Stomach (tissue), 9 donors: Measurements from ENCODE around the gene MIS18BP1. TPM values are rescaled to one million over a fixed set of nuclear protein-coding genes. Genes with fewer than 3 reads are reported as not detected.

Source experiments
- DNase-seq, 2 donors: peaks; one replicate each; pipeline versions ENCODE4 v3.0.0 to v3.0.0-alpha.2; 2013 to 2019
- H3K27ac ChIP-seq, 5 donors: fragments of 200-600 bp in 4 of 5; sonication (generic) in 4 of 5; one replicate each; pipeline ENCODE4 v1.5.1; 2013 to 2019; ENCODE audit warnings: mild to moderate bottlenecking in 1 of 5, moderate library complexity in 1 of 5
- H3K27me3 ChIP-seq, 3 donors: fragments of 200-600 bp; sonication (generic); one replicate each; pipeline ENCODE4 v1.5.1; 2017 to 2019; ENCODE audit warnings: mixed run types in 1 of 3
- H3K36me3 ChIP-seq, 4 donors: fragments of 200-600 bp; sonication (generic); 1 replicate in 3 of 4; 2 replicates in 1 of 4; pipeline ENCODE4 v1.5.1; 2016 to 2019
- H3K4me1 ChIP-seq, 4 donors: fragments of 200-600 bp; sonication (generic); one replicate each; pipeline ENCODE4 v1.5.1; 2016 to 2019
- H3K4me3 ChIP-seq, 4 donors: fragments of 200-600 bp; sonication (generic) in 3 of 4; one replicate each; pipeline ENCODE4 v1.5.1; 2016 to 2019; ENCODE audit warnings: mild to moderate bottlenecking in 1 of 4
- H3K9me3 ChIP-seq, 4 donors: fragments of 200-600 bp; sonication (generic); one replicate each; pipeline ENCODE4 v1.5.1; 2016 to 2019
- CTCF ChIP-seq, 7 experiments: fragments of 450-650 bp in 4 of 7; fragments of 200-600 bp in 3 of 7; sonication (generic) in 3 of 7; IDR thresholded peaks; one replicate each; pipeline ENCODE4 v1.5.1; 2016 to 2019; ENCODE audit warnings: antibody characterized with exemption in 7 of 7, control low read depth in 2 of 7, mild to moderate bottlenecking in 1 of 7
- EP300 ChIP-seq: sonication (generic); formaldehyde crosslinking; IDR thresholded peaks from one replicate; pipeline ENCODE4 v1.6.1; 2017; ENCODE audit warnings: antibody characterized with exemption
- POLR2A ChIP-seq, 4 donors: fragments of 450-650 bp; IDR thresholded peaks; one replicate each; pipeline ENCODE4 v1.6.1; 2016; ENCODE audit warnings: antibody characterized with exemption in 4 of 4, control low read depth in 2 of 4, mild to moderate bottlenecking in 1 of 4, moderate library complexity in 1 of 4
- POLR2AphosphoS5 ChIP-seq, 3 donors: sonication (generic); formaldehyde crosslinking; IDR thresholded peaks; one replicate each; pipeline ENCODE4 v1.6.1; 2016; ENCODE audit warnings: antibody characterized with exemption in 3 of 3
- WGBS, 5 donors: extraction: QIAGEN DNeasy Blood & Tissue Kit in 3 of 5; methylation state at CpG; one replicate each; pipeline versions ENCODE4 v1.1.5 to v1.1.7; 2013 to 2018; 5-methylcytosine and 5-hydroxymethylcytosine counted together
- intact Hi-C: fragments of 100-400 bp; cut with DNase I; formaldehyde crosslinking; loops from one replicate; pipeline ENCODE4 v1.15.1; 2023; ENCODE audit warnings: low total_unique reads
- polyA plus RNA-seq, 3 donors: library from polyadenylated mRNA; stranded (reverse); fragments of 200-250 nt; gene quantifications; one replicate each; pipeline ENCODE4 v1.2.3, GENCODE V29; 2013
- total RNA-seq, 5 donors: library from RNA; depleted of rRNA; stranded (reverse); fragments of >200 nt; gene quantifications; one replicate each; pipeline versions ENCODE4 v1.1.0 to v1.2.3, GENCODE V29; 2014 to 2016
- donor health status: healthy with polysubstance abuse.
- donor health status: Bipolar disorder and iron deficiency.
- donor health status: healthy.

Gene MIS18BP1
- total and polyA plus RNA-seq, 8 donors = 4.4 to 67.7 (median 13.2) TPM

GRCh38 chr14:45246691-45247090 is 6.3 kb downstream of the MIS18BP1 start:
- Histone ChIP-seq H3K9me3 (no peaks in the 10 kb centered on the region), H3K4me3 (no peak overlapping the region), H3K36me3 (peaks cover 0 to 6% (median 2%) of the 10 kb centered on the region in 4 donors), H3K27ac (no peak overlapping the region), H3K27me3 (no peaks in the 10 kb centered on the region), H3K4me1 (peaks cover 6 to 39% (median 26%) of the 10 kb centered on the region in 4 donors)
- no peak for DNase-seq
- intact Hi-C loops = no loop called here
- TF ChIP-seq POLR2A (IDR thresholded peaks at IDR 0.05) = no peak
- no peak for TF ChIP-seq EP300
- no peak for TF ChIP-seq CTCF (IDR thresholded peaks at IDR 0.05)
- TF ChIP-seq POLR2AphosphoS5 (IDR thresholded peaks at IDR 0.05) = no peak
- WGBS, 5 donors = 71 to 85% (median 80%) methylated on average over 1 of the region's 1 CpG

- no peak for DNase-seq
- no peak for TF ChIP-seq POLR2AphosphoS5 (IDR thresholded peaks at IDR 0.05)
- TF ChIP-seq CTCF (IDR thresholded peaks at IDR 0.05) = no peak
- no peak for TF ChIP-seq EP300
- TF ChIP-seq POLR2A (IDR thresholded peaks at IDR 0.05) = no peak
- 77 to 94% (median 93%) methylated on average over 3 of the region's 3 CpGs for WGBS, 5 donors
- H3K27ac ChIP-seq = no peak overlapping the region
- no peaks in the 10 kb centered on the region for H3K9me3 ChIP-seq
- intact Hi-C loops = no loop called here
- no peaks in the 10 kb centered on the region for H3K27me3 ChIP-seq
- H3K4me3 ChIP-seq = no peak overlapping the region
- peaks cover under 1 to 33% (median 21%) of the 10 kb centered on the region in 4 donors for H3K4me1 ChIP-seq
- peaks cover 0 to 11% (median 4%) of the 10 kb centered on the region in 4 donors for H3K36me3 ChIP-seq
Measured at GRCh38 chr14:45246151-45246550, 6.9 kb downstream of the MIS18BP1 start.

- Histone ChIP-seq H3K27me3 (no peaks in the 10 kb centered on the region), H3K4me3 (no peak overlapping the region), H3K9me3 (no peaks in the 10 kb centered on the region), H3K36me3 (peaks cover 0 to 24% (median 9%) of the 10 kb centered on the region in 4 donors), H3K27ac (peak overlapping the region in 2 of 5 donors; percentile 14 to 36), H3K4me1 (peaks cover 0 to 9% (median 0%) of the 10 kb centered on the region in 4 donors)
- WGBS, 5 donors = 72 to 81% (median 78%) methylated on average over 3 of the region's 3 CpGs
- intact Hi-C loops = no loop called here
- TF ChIP-seq POLR2AphosphoS5 (IDR thresholded peaks at IDR 0.05) (no peak), CTCF (IDR thresholded peaks at IDR 0.05) (no peak), EP300 (no peak), POLR2A (IDR thresholded peaks at IDR 0.05) (no peak)
- no peak for DNase-seq
Measured at GRCh38 chr14:45242706-45243105, 10.3 kb downstream of the MIS18BP1 start.

- WGBS, 5 donors = 21 to 48% (median 45%) methylated on average over 2 of the region's 2 CpGs
- intact Hi-C loops = no loop called here
Measured at GRCh38 chr14:45238988-45239387, 14.0 kb downstream of the MIS18BP1 start.

More at GRCh38 chr14:45238988-45239387, 14.0 kb downstream of the MIS18BP1 start:
- H3K36me3 ChIP-seq = peaks cover 3 to 56% (median 35%) of the 10 kb centered on the region in 4 donors
- H3K4me1 ChIP-seq = no peaks in the 10 kb centered on the region
- no peak overlapping the region for H3K27ac ChIP-seq
- no peaks in the 10 kb centered on the region for H3K27me3 ChIP-seq
- no peak for DNase-seq
- H3K4me3 ChIP-seq = no peak overlapping the region
- TF ChIP-seq EP300 (no peak), POLR2AphosphoS5 (IDR thresholded peaks at IDR 0.05) (no peak), CTCF (IDR thresholded peaks at IDR 0.05) (no peak), POLR2A (IDR thresholded peaks at IDR 0.05) (no peak)
- no peaks in the 10 kb centered on the region for H3K9me3 ChIP-seq
